WTC11 (cell line): ENCODE results near the gene FREM1. TPM values are rescaled to one million over a fixed set of nuclear protein-coding genes. Genes with fewer than 3 reads are reported as not detected.

Experiments
- ATAC-seq: fragments of 200-7000 bp; cut with Tn5 transposase; 2 replicates; pipeline ENCODE4 v1.10.0; 2021; ENCODE audit warnings: mild to moderate bottlenecking, moderate library complexity
- CTCF ChIA-PET: fragments of 300-600 bp; sonication (Branson Sonifier 250); formaldehyde crosslinking; loops from one replicate; lab custom pipeline; 2021; ENCODE audit warnings: antibody characterized with exemption; lab: Charles Lee
- POLR2A ChIA-PET: fragments of 350-600 bp; sonication (Branson Sonifier 250); formaldehyde crosslinking; loops from one replicate; lab custom pipeline; 2021; ENCODE audit warnings: antibody characterized with exemption; lab: Charles Lee
- DNase-seq: peaks from one replicate; pipeline ENCODE4 v3.0.0; 2021; ENCODE audit warnings: low spot score
- H3K27ac Mint-ChIP-seq: 2 replicates; pipeline ENCODE4 v1.8.0; 2021; ENCODE audit warnings: mixed read lengths
- H3K27me3 Mint-ChIP-seq: 2 replicates; pipeline ENCODE4 v1.8.0; 2021; ENCODE audit warnings: low read depth, mild to moderate bottlenecking, moderate library complexity, mixed read lengths
- H3K36me3 Mint-ChIP-seq: 2 replicates; pipeline ENCODE4 v1.8.0; 2021; ENCODE audit warnings: mixed read lengths
- H3K4me1 Mint-ChIP-seq: 2 replicates; pipeline ENCODE4 v1.8.0; 2022; ENCODE audit warnings: mixed read lengths
- H3K4me3 Mint-ChIP-seq: 2 replicates; pipeline ENCODE4 v1.8.0; 2021; ENCODE audit warnings: mild to moderate bottlenecking, moderate library complexity, mixed read lengths
- H3K9me3 Mint-ChIP-seq: 2 replicates; pipeline ENCODE4 v1.8.0; 2021; ENCODE audit warnings: mixed read lengths
- ETV6 ChIP-seq: sonication (generic); formaldehyde crosslinking; IDR thresholded peaks from 2 replicates; pipeline ENCODE4 v1.8.1; 2022; ENCODE audit warnings: mild to moderate bottlenecking, missing genetic modification reagents
- GABPB1 ChIP-seq: sonication (generic); formaldehyde crosslinking; IDR thresholded peaks from 2 replicates; pipeline ENCODE4 v1.8.1; 2023; ENCODE audit warnings: mild to moderate bottlenecking, missing genetic modification reagents
- HMGXB4 ChIP-seq: sonication (generic); formaldehyde crosslinking; IDR thresholded peaks from 2 replicates; pipeline ENCODE4 v1.8.1; 2023; ENCODE audit warnings: mild to moderate bottlenecking, moderate library complexity, missing genetic modification reagents
- NFATC4 ChIP-seq: fragments of 250-450 bp; sonication (Bioruptor Pico); IDR thresholded peaks from 2 replicates; pipeline ENCODE4 v1.9.0; 2021; ENCODE audit warnings: mild to moderate bottlenecking
- NR1H2 ChIP-seq: sonication (generic); formaldehyde crosslinking; IDR thresholded peaks from 2 replicates; pipeline ENCODE4 v1.9.0; 2021; ENCODE audit warnings: mild to moderate bottlenecking, moderate library complexity, missing genetic modification reagents
- PRDM15 ChIP-seq: sonication (generic); formaldehyde crosslinking; IDR thresholded peaks from 2 replicates; pipeline ENCODE4 v1.8.0; 2022; ENCODE audit warnings: missing genetic modification reagents
- SOX15 ChIP-seq: fragments of 250-450 bp; sonication (Bioruptor Pico); IDR thresholded peaks from 2 replicates; pipeline ENCODE4 v1.9.0; 2021; ENCODE audit warnings: mild to moderate bottlenecking
- STAT6 ChIP-seq: sonication (generic); formaldehyde crosslinking; conservative IDR thresholded peaks from 2 replicates; pipeline ENCODE4 v1.8.1; 2023; ENCODE audit warnings: mild to moderate bottlenecking, low read depth, missing genetic modification reagents, moderate library complexity
- TCF7 ChIP-seq: sonication (generic); formaldehyde crosslinking; IDR thresholded peaks from 2 replicates; pipeline ENCODE4 v1.8.0; 2022; ENCODE audit warnings: mild to moderate bottlenecking, low read depth, missing genetic modification reagents, moderate library complexity
- TEAD1 ChIP-seq: sonication (generic); formaldehyde crosslinking; IDR thresholded peaks from 2 replicates; pipeline ENCODE4 v1.8.0; 2022; ENCODE audit warnings: mild to moderate bottlenecking, missing genetic modification reagents
- TEAD4 ChIP-seq: sonication (generic); formaldehyde crosslinking; IDR thresholded peaks from 2 replicates; pipeline ENCODE4 v1.8.0; 2022; ENCODE audit warnings: mild to moderate bottlenecking, missing genetic modification reagents
- ZBTB21 ChIP-seq: sonication (generic); formaldehyde crosslinking; IDR thresholded peaks from 2 replicates; pipeline ENCODE4 v1.8.1; 2023; ENCODE audit warnings: mild to moderate bottlenecking, missing genetic modification reagents, borderline replicate concordance
- ZBTB43 ChIP-seq: sonication (generic); formaldehyde crosslinking; IDR thresholded peaks from 2 replicates; pipeline ENCODE4 v1.8.1; 2023; ENCODE audit warnings: mild to moderate bottlenecking, missing genetic modification reagents
- ZNF121 ChIP-seq: sonication (generic); formaldehyde crosslinking; IDR thresholded peaks from 2 replicates; pipeline ENCODE4 v1.8.0; 2023; ENCODE audit warnings: missing genetic modification reagents
- ZNF263 ChIP-seq: sonication (generic); formaldehyde crosslinking; IDR thresholded peaks from 2 replicates; pipeline ENCODE4 v1.8.1; 2022; ENCODE audit warnings: low read depth, mild to moderate bottlenecking, moderate library complexity, missing genetic modification reagents
- ZNF512 ChIP-seq: sonication (generic); formaldehyde crosslinking; IDR thresholded peaks from 2 replicates; pipeline ENCODE4 v1.8.1; 2022; ENCODE audit warnings: missing genetic modification reagents, borderline replicate concordance
- total RNA-seq: library from RNA; stranded (reverse); gene quantifications from 3 replicates; pipeline ENCODE4 v1.2.3, GENCODE V29; 2021
- TF ChIP-seq, protein P1 (sequence below): sonication (generic); formaldehyde crosslinking; IDR thresholded peaks from 2 replicates; pipeline ENCODE4 v1.8.0; 2022; ENCODE audit warnings: mild to moderate bottlenecking, missing genetic modification reagents
- TF ChIP-seq, protein P2 (sequence below): fragments of 250-450 bp; sonication (Bioruptor Pico); IDR thresholded peaks from 2 replicates; pipeline ENCODE4 v1.9.0; 2021; ENCODE audit warnings: moderate library complexity, mild to moderate bottlenecking, inconsistent platforms, borderline replicate concordance

FREM1 gene
- total RNA-seq, 1 experiment from 2014 or later: 2.8 TPM

DNA sequence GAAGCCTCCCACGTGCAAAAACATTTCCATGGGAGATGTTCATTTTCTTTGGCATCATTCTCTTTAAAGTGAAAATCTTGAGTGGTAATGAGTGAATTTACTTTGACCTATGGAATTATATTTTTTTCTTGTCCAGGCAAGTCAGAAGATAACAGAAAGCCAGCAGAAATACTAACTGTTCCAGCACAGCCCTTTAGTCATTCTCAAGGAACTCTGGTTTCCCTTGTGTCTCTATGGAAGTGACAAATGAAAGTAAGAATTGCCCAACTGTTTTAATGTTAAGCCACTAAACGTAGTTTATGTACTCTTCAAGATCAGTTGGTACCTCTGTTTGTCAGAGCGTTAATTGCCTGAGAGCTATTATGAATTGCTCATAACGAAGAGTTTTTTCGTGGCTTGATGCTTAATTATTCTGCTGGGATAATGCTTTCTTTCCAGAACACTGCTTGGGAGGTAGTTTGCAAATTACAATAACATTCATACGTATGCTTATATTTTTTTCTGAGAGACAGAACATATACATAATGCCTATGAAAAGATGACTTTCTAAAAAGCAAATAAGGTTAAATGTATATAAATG is 103.2 kb downstream of the FREM1 start (continued):
- TF ChIP-seq PRDM15 (CRISPR knock-in tag): no peak

DNA sequence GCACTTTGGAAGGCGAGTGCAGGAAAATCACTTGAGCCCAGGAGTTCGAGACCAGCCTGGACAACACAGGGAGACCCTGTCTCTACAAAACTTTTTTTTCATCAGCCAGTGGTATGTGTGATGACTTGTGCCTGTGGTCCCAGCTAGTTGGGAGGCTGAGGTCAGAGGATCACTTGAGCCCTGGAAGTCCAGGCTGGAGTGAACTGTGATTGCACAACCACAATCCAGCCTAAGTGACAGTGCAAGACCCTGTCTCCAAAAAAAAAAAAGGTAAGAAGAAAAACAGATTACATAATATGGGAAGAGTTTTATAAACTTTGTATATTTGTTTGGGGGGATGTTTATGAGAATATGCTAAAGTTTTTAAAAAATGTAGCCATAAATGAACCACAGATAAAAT is 111.2 kb downstream of the FREM1 start:
- Mint-ChIP-seq H3K27me3 (no peaks in the 10 kb centered on the region), H3K36me3 (no peaks in the 10 kb centered on the region), H3K27ac (no peak overlapping the region), H3K4me1 (peaks cover 8% of the 10 kb centered on the region), H3K4me3 (no peak overlapping the region), H3K9me3 (no peaks in the 10 kb centered on the region)
- ChIA-PET CTCF (no interaction called here), POLR2A (no interaction called here)
- no peak for DNase-seq
- TF ChIP-seq ZNF512 (CRISPR knock-in tag) (no peak), TCF7 (CRISPR knock-in tag) (no peak), ZBTB21 (CRISPR knock-in tag) (no peak), SOX15 (CRISPR knock-in tag) (no peak), TEAD4 (CRISPR knock-in tag) (no peak), ZNF263 (CRISPR knock-in tag) (no peak), NFATC4 (CRISPR knock-in tag) (no peak), ZNF121 (CRISPR knock-in tag) (no peak), TEAD1 (CRISPR knock-in tag) (no peak), GABPB1 (CRISPR knock-in tag) (no peak), ETV6 (CRISPR knock-in tag) (no peak), NR1H2 (no peak), ZBTB43 (CRISPR knock-in tag) (no peak), STAT6 (CRISPR knock-in tag) (no peak), HMGXB4 (CRISPR knock-in tag) (no peak)
- TF ChIP-seq, protein P1, sequence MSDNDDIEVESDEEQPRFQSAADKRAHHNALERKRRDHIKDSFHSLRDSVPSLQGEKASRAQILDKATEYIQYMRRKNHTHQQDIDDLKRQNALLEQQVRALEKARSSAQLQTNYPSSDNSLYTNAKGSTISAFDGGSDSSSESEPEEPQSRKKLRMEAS: no peak
- TF ChIP-seq, protein P2, sequence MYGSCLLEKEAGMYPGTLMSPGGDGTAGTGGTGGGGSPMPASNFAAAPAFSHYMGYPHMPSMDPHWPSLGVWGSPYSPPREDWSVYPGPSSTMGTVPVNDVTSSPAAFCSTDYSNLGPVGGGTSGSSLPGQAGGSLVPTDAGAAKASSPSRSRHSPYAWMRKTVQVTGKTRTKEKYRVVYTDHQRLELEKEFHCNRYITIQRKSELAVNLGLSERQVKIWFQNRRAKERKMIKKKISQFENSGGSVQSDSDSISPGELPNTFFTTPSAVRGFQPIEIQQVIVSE (CRISPR knock-in tag): no peak
- no peak for ATAC-seq
